HG03432 (cell line): Measurements from ENCODE around the gene PCK2.
"Not testable (repeated sequence)": the region's sequence is repeated elsewhere in the genome, so short reads cannot be mapped to it uniquely, and the experiment has no call there.

ENCODE experiments used
- ATAC-seq: cut with Tn5 transposase; IDR thresholded peaks from one replicate; pipeline ENCODE4 v1.9.1; 2021; ENCODE audit warnings: mild to moderate bottlenecking, moderate library complexity; ENCODE audit not compliant: unreplicated experiment

The PCK2 gene

GRCh38 chr14:24093901-24094840 lies at the start of gene PCK2:
Gene PCK2 (plus strand): TSS chr14:24094311. CDS start chr14:24094406, 95 bp downstream.
- peak; percentile 65 for ATAC-seq

- not testable (repeated sequence) for ATAC-seq
Observed at GRCh38 chr14:24049002-24049401, 45.1 kb upstream of the PCK2 start.

GRCh38 chr14:24050753-24051152 lies 43.4 kb upstream of the PCK2 start:
- ATAC-seq, result not testable (repeated sequence)

- ATAC-seq, result peak; percentile 24
Observed at GRCh38 chr14:24051176-24051788, 42.8 kb upstream of the PCK2 start.

- peak; percentile 80 for ATAC-seq
Observed at GRCh38 chr14:24051789-24052655, 42.1 kb upstream of the PCK2 start, which contains the start of gene CARMIL3. Gene CARMIL3 (plus strand): TSS chr14:24052009. CDS start chr14:24052154, 145 bp downstream.

GRCh38 chr14:24052656-24053547 lies 41.2 kb upstream of the PCK2 start:
- no peak for ATAC-seq

- ATAC-seq, result no peak
Observed at GRCh38 chr14:24053548-24054323, 40.4 kb upstream of the PCK2 start.

GRCh38 chr14:24054324-24054641 lies 39.8 kb upstream of the PCK2 start:
- ATAC-seq, result no peak

- ATAC-seq, result no peak
Observed at GRCh38 chr14:24054646-24055045, 39.5 kb upstream of the PCK2 start.

GRCh38 chr14:24055971-24056799 lies 37.9 kb upstream of the PCK2 start:
- ATAC-seq, result no peak

- ATAC-seq, result no peak
Observed at GRCh38 chr14:24056800-24057184, 37.3 kb upstream of the PCK2 start.

- no peak for ATAC-seq
Observed at GRCh38 chr14:24057271-24057670, 36.8 kb upstream of the PCK2 start.

GRCh38 chr14:24057867-24058259 lies 36.2 kb upstream of the PCK2 start:
- ATAC-seq, result no peak

- peak; percentile 58 for ATAC-seq
Observed at GRCh38 chr14:24058260-24058950, 35.7 kb upstream of the PCK2 start.

GRCh38 chr14:24058951-24059475 lies 35.1 kb upstream of the PCK2 start:
- ATAC-seq, result no peak

GRCh38 chr14:24059841-24060388 lies 34.2 kb upstream of the PCK2 start:
- no peak for ATAC-seq

- ATAC-seq, result no peak
Observed at GRCh38 chr14:24060443-24060842, 33.7 kb upstream of the PCK2 start.
